Measurements from ENCODE around the gene CHAC1. TPM values are rescaled to one million over a fixed set of nuclear protein-coding genes. Genes with fewer than 3 reads are reported as not detected.
A peak's percentile ranks its signal among the peaks of the same experiment; 100 is the strongest.

CHAC1 gene
- total and polyA plus RNA-seq, 2 of the 13 experiments (the other 11 are each of a cell fraction or from before 2014, with no cell fraction given): 0.44 TPM; not detected in 1

GRCh38 chr15:40931300-40932142, 21.8 kb upstream of the CHAC1 start (continued):
- peak; percentile 24 for TF ChIP-seq ZNF407 (CRISPR knock-in tag; IDR thresholded peaks at IDR 0.05; ENCODE audit: not compliant biosample characterization)
- TF ChIP-seq ZNF260 (CRISPR knock-in tag; IDR thresholded peaks at IDR 0.05; ENCODE audit: borderline replicate concordance, low read depth): no peak
- 0 out of 2 replicates have a peak, but pooled peaks have one; percentile 17 for TF ChIP-seq EED (CRISPR knock-in tag; IDR thresholded peaks at IDR 0.05)
- no peak for TF ChIP-seq EEA1 (CRISPR knock-in tag; IDR thresholded peaks at IDR 0.05; ENCODE audit: borderline replicate concordance)
- no peak for TF ChIP-seq SRSF9 (IDR thresholded peaks at IDR 0.05; ENCODE audit: borderline replicate concordance, insufficient read depth, low read depth, low read length, poor library complexity, severe bottlenecking)
- TF ChIP-seq FOXK2 (IDR thresholded peaks at IDR 0.05): no peak
- no peak for TF ChIP-seq DPF2 (CRISPR knock-in tag; IDR thresholded peaks at IDR 0.05; ENCODE audit: borderline replicate concordance, low read depth)
- no peak for TF ChIP-seq NAIF1 (CRISPR knock-in tag; IDR thresholded peaks at IDR 0.05; ENCODE audit: borderline replicate concordance)
- TF ChIP-seq TIGD3 (CRISPR knock-in tag; IDR thresholded peaks at IDR 0.05; ENCODE audit: borderline replicate concordance): no peak
- 0 out of 2 replicates have a peak, but pooled peaks have one; percentile 20 for TF ChIP-seq SIN3A (IDR thresholded peaks at IDR 0.05; ENCODE audit: borderline replicate concordance, low read depth, low read length)
- no peak for TF ChIP-seq ZNF546 (CRISPR knock-in tag; conservative IDR thresholded peaks at IDR 0.05)
- no peak for TF ChIP-seq RORA (CRISPR knock-in tag; IDR thresholded peaks at IDR 0.05)
- no peak for TF ChIP-seq REST (IDR thresholded peaks at IDR 0.05; ENCODE audit: borderline replicate concordance in 1 of 2, low read depth in 1 of 2, low read length in 2 of 2)
